ENCODE results near the gene PDIA4.

DNA sequence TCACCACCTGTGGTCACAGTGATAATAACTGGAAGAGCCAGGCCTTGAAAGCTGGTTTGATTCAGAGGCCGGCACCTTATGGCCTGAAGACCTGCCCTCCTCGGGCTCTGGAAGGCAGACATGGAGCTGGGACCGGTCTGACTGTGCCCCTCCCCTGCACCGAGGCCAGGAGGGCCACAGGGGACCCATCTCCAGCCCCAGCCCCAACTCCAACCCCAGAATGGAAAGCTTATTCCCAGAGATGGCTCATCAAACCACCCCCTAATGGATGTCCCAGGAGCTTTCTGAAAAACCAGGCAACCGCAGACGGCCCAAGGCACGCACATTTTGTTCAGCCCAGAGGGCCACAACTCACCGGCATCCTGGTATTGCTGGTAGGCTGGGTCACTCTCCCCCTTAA is 16.8 kb downstream of the PDIA4 start:
- TF ChIP-seq CTCF (IDR thresholded peaks at IDR 0.05; ENCODE audit: poor library complexity) (no peak), EZH2phosphoT487 (IDR thresholded peaks at IDR 0.05; ENCODE audit: low read depth, severe bottlenecking, unreplicated experiment) (no peak)
